Right lobe of liver (tissue), 6 donors: ENCODE results near the gene ADARB2. TPM values are rescaled to one million over a fixed set of nuclear protein-coding genes. Genes with fewer than 3 reads are reported as not detected.

Experiments used
- ATAC-seq, 4 donors: fragments of 200-7000 bp; cut with Tn5 transposase; one replicate each; pipeline ENCODE4 v1.9.1; 2020; ENCODE audit warnings: mild to moderate bottlenecking in 4 of 4, moderate library complexity in 4 of 4
- DNase-seq, 3 donors: peaks; one replicate each; pipeline ENCODE4 v3.0.0-alpha.2; 2020
- H3K27ac ChIP-seq, 3 donors: fragments of 200-600 bp; one replicate each; pipeline ENCODE4 v1.8.0; 2022
- H3K27me3 ChIP-seq, 2 donors: fragments of 200-600 bp; one replicate each; pipeline ENCODE4 v1.8.0; 2022
- H3K36me3 ChIP-seq, 4 donors: fragments of 200-600 bp; sonication (generic) in 1 of 4; one replicate each; pipeline versions ENCODE4 v1.5.1 to v1.8.0; 2017 to 2022; ENCODE audit warnings: control low read depth in 1 of 4
- H3K4me1 ChIP-seq, 4 donors: fragments of 200-600 bp; sonication (generic) in 1 of 4; one replicate each; pipeline versions ENCODE4 v1.5.1 to v1.8.0; 2017 to 2022; ENCODE audit warnings: control low read depth in 1 of 4
- H3K4me3 ChIP-seq, 3 donors: fragments of 200-600 bp; one replicate each; pipeline ENCODE4 v1.8.0; 2022
- H3K9me3 ChIP-seq, 4 donors: fragments of 200-600 bp; sonication (generic) in 1 of 4; one replicate each; pipeline versions ENCODE4 v1.5.1 to v1.8.0; 2017 to 2022; ENCODE audit warnings: control low read depth in 1 of 4
- POLR2A ChIP-seq: fragments of 450-650 bp; IDR thresholded peaks from one replicate; pipeline ENCODE4 v1.6.1; 2017; ENCODE audit warnings: antibody characterized with exemption, mild to moderate bottlenecking
- WGBS: methylation state at CpG from one replicate; pipeline ENCODE4 v1.1.6; 2018; ENCODE audit warnings: low coverage, low lambda C conversion rate; ENCODE audit not compliant: insufficient coverage; ENCODE audit errors: missing lambda C conversion rate; 5-methylcytosine and 5-hydroxymethylcytosine counted together
- intact Hi-C, 2 donors: fragments of 100-400 bp; cut with DNase I; formaldehyde crosslinking; loops; one replicate each; pipeline versions ENCODE4 v1.11.2 to v1.14.1; 2022
- total RNA-seq, 6 experiments: library from RNA; depleted of rRNA in 2 of 6; stranded (reverse); fragments of >200 nt in 2 of 6; fragmentation: NEBNext Ultra II Directional in 3 of 6; extraction: Animal tissue kit (Norgen Biotek cat#: 25700) in 3 of 6; gene quantifications; one replicate each; pipeline versions ENCODE4 v1.1.0 to v1.2.4, GENCODE V29; 2016 to 2023
- TF ChIP-seq, protein P1 (sequence below), 4 donors: fragments of 200-600 bp in 3 of 4; fragments of 450-650 bp in 1 of 4; IDR thresholded peaks; one replicate each; pipeline versions ENCODE4 v1.5.1 to v1.8.0; 2016 to 2022; ENCODE audit warnings: antibody characterized with exemption in 4 of 4, mild to moderate bottlenecking in 2 of 4
- donor health status: DM: no; HTN: yes; CAD: no.
- donor health status: DM: no; HTN: no; CAD: no.
- donor health status: DM: no; HTN: no; CAD: no.
- donor health status: DM: no; HTN: yes; CAD: no.
- donor health status: DM: no; HTN: yes; CAD: no.

Gene ADARB2
- total RNA-seq, 6 experiments from 2014 or later = 0.07 to 0.68 (median 0.42) TPM

DNA sequence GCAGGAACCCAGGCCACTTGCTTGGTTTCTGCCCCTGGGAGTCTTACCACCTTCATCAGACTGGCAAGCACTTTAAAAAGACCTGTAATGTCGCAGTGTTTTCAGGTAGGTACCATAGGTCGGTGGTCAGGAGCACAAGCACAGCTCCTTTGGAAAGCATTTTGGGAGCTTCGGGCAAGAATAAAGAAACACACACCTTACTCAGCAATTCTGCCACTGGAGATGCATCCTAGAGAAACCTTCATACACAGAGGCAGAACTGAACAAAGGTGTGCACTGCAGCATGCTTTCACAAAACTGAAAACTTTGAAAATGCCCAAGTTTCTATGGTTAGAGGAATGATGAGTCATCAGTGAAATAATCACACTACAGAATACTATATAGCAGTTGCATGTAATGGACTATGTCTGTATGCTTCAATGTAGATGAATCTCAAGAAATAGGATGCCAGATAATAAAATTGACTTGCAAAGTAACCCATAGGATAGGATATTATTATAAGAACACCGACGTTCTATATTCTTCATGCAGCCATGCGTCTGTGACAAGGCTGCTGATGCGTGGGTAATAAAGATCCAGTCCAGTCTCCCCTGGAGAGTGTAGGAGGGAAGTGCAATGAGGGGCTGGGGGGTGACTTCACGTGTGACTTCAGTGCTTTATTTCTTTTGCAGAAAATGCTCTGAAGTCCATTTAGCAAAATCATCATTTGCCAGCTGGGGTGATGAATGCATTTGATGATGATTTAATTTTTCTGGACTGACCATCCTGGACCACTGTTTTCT is 371.6 kb downstream of the ADARB2 start:
- intact Hi-C loops = no loop called here
- TF ChIP-seq POLR2A = no peak
- TF ChIP-seq, protein P1, sequence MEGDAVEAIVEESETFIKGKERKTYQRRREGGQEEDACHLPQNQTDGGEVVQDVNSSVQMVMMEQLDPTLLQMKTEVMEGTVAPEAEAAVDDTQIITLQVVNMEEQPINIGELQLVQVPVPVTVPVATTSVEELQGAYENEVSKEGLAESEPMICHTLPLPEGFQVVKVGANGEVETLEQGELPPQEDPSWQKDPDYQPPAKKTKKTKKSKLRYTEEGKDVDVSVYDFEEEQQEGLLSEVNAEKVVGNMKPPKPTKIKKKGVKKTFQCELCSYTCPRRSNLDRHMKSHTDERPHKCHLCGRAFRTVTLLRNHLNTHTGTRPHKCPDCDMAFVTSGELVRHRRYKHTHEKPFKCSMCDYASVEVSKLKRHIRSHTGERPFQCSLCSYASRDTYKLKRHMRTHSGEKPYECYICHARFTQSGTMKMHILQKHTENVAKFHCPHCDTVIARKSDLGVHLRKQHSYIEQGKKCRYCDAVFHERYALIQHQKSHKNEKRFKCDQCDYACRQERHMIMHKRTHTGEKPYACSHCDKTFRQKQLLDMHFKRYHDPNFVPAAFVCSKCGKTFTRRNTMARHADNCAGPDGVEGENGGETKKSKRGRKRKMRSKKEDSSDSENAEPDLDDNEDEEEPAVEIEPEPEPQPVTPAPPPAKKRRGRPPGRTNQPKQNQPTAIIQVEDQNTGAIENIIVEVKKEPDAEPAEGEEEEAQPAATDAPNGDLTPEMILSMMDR (IDR thresholded peaks at IDR 0.05) = no peak
- H3K27ac ChIP-seq = no peak overlapping the region
- ATAC-seq (no peak), DNase-seq (no peak)
- no peaks in the 10 kb centered on the region for H3K4me1 ChIP-seq
- WGBS = 58% methylated on average over 7 of the region's 8 CpGs
- no peaks in the 10 kb centered on the region for H3K27me3 ChIP-seq
- H3K4me3 ChIP-seq = no peak overlapping the region
- H3K36me3 ChIP-seq = no peaks in the 10 kb centered on the region
- H3K9me3 ChIP-seq = no peaks in the 10 kb centered on the region

DNA sequence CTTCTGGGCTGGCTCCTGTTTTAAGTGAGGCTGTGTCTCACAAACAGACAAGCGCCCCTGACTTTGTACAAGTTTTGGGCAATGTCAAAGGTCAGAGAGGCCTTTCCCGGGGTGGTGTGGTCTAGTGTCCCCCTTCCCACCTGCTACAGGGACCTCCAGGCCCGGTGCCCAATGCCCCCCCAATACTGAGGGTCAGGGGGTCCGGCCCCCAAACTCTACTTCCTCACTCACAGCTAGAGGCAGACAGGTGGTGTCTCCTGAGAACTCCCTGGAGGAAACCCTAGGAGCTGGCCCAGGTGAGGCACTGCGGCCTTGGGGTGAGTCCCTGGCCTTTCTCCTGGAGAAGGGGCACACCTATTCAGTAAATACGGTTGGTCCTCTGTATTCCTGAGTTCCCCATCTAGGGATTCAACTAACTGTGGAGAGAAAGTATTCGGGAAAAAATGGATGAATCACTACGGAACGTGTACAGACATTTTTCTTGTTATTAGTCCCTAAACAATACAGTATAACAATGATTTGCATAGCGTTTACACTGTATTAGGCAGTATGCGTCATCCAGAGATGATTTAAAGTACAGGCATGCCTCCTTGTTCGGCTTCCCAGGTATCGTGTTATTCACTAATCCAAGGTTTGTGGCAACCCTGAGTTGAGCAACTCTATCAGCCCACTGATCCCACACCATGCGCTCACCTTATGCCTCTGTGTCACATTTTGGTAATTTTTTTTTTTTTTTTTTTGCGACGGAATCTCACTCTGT is 373.0 kb downstream of the ADARB2 start:
- WGBS = 72% methylated on average over 8 of the region's 16 CpGs

DNA sequence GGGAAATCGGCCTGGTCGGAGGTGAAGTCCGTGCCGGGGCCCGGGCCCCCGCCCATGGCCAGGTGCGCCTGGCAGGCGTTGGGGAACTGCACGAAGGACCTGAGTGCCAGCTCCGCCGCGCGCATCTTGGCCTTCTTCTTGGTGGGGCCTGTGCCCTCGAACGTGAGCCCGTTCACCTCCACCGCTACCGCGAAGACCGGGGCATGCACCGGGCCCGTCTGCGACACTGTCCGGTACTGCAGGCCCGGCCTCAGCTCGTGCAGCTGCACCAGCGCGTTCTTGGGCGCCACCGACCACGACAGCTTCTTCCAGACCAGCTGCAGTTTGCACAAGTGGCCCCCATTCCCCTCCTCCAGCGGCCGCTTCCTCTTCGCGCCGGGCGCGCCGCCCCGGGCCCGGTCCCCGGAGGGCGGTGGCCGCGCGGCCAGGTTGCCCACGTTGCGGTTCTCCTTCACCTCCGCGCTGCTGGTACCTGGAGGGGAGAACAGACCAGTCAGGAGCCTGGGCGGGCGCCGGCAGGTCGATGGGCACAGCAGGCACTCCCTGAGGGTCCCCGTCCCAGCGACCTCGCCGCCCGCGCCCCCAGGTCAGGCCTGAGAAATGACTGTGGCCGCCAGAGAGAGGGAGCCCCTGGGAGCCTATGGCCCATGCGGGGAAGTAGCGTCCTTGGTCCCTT is 373.7 kb downstream of the ADARB2 start:
- H3K36me3 ChIP-seq = no peaks in the 10 kb centered on the region
- no peaks in the 10 kb centered on the region for H3K9me3 ChIP-seq
- 87% methylated on average over 6 of the region's 63 CpGs for WGBS
- no peaks in the 10 kb centered on the region for H3K27me3 ChIP-seq
- no peaks in the 10 kb centered on the region for H3K4me1 ChIP-seq
- DNase-seq = no peak
- TF ChIP-seq, protein P1 (IDR thresholded peaks at IDR 0.05) = no peak
- TF ChIP-seq POLR2A = no peak
- intact Hi-C loops = no loop called here
- H3K4me3 ChIP-seq = no peak overlapping the region
- H3K27ac ChIP-seq = no peak overlapping the region
- ATAC-seq = no peak

More for the DNA sequence above, 373.0 kb downstream of the ADARB2 start:
- TF ChIP-seq POLR2A = no peak
- TF ChIP-seq, protein P1 (IDR thresholded peaks at IDR 0.05) = no peak
- intact Hi-C loops = no loop called here
- Histone ChIP-seq H3K4me3 (no peak overlapping the region), H3K9me3 (no peaks in the 10 kb centered on the region), H3K27ac (no peak overlapping the region), H3K27me3 (no peaks in the 10 kb centered on the region), H3K4me1 (no peaks in the 10 kb centered on the region), H3K36me3 (no peaks in the 10 kb centered on the region)
- DNase-seq (no peak), ATAC-seq (no peak)

DNA sequence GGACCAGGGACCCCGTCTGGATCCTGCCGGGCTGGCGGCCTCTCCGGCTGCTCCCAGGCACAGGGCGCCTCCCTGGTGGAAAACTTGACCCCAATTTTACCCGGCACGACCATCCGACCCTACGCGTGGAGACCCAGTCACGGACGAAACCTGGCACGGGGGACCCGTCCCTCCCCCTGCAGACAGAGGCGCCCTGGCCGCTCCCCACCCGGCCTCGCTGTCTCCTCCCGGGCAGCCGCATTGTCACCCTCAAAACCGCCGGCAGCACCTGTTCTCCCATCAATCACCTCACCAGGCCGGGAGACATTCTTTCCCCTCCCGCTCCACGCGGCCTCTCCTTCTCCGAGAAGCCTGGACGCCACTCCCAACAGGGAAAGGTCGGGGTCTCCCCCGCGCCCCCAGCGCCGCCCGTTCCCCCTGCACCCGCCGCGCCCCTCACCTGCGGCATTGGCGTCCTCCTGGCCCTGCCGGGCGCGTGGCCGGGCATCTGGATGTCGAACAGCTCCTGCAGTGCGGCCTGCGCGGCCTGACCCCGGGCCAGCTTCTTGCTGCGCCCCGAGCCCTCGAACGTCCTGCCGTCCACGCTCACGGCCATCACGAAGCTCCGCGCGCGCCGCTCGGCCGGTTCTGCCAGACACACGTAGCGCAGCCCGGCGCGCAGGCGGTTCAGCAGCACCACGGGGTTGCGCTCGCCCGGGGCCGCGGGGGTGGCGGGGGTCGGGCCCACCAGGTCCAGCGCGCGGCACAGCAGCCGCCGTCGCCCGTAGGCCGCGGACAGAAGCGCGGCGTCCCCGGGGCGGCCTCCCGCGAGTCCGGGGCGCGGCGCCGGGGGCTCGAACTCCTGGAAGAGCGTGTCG is 374.5 kb downstream of the ADARB2 start:
- Histone ChIP-seq H3K36me3 (no peaks in the 10 kb centered on the region), H3K4me1 (no peaks in the 10 kb centered on the region), H3K9me3 (no peaks in the 10 kb centered on the region), H3K27ac (no peak overlapping the region), H3K4me3 (no peak overlapping the region), H3K27me3 (no peaks in the 10 kb centered on the region)
- no peak for ATAC-seq
- 25% methylated on average over 2 of the region's 101 CpGs for WGBS
- intact Hi-C loops = no loop called here
- TF ChIP-seq, protein P1 (IDR thresholded peaks at IDR 0.05) = no peak
- no peak for TF ChIP-seq POLR2A
- DNase-seq = no peak
